ENCODE results near the gene CUBN.

CUBN gene

GRCh38 chr10:16999665-17000451 is 129.8 kb downstream of the CUBN start:
- no peak for DNase-seq
- Histone ChIP-seq H3K4me1 (ENCODE audit: control insufficient read depth, insufficient read depth, low read length, poor library complexity, severe bottlenecking) (peaks cover 32% of the 10 kb centered on the region), H3K4me3 (ENCODE audit: insufficient read depth, low read depth, low read length, poor library complexity, severe bottlenecking) (no peak overlapping the region), H3K9me3 (ENCODE audit: control insufficient read depth, low read length) (no peaks in the 10 kb centered on the region), H3K27ac (ENCODE audit: insufficient read depth, low read length, poor library complexity, severe bottlenecking) (no peak overlapping the region), H3K27me3 (replicated peaks; ENCODE audit: control insufficient read depth, insufficient read depth, low read length, poor library complexity, severe bottlenecking) (no peaks in the 10 kb centered on the region), H3K36me3 (ENCODE audit: control insufficient read depth, insufficient read depth, low read length) (no peaks in the 10 kb centered on the region)

GRCh38 chr10:16996530-16996964 is 133.1 kb downstream of the CUBN start:
- Histone ChIP-seq H3K36me3 (ENCODE audit: control insufficient read depth, insufficient read depth, low read length) (no peaks in the 10 kb centered on the region), H3K27me3 (replicated peaks; ENCODE audit: control insufficient read depth, insufficient read depth, low read length, poor library complexity, severe bottlenecking) (no peaks in the 10 kb centered on the region), H3K27ac (ENCODE audit: insufficient read depth, low read length, poor library complexity, severe bottlenecking) (no peak overlapping the region), H3K4me3 (ENCODE audit: insufficient read depth, low read depth, low read length, poor library complexity, severe bottlenecking) (no peak overlapping the region), H3K4me1 (ENCODE audit: control insufficient read depth, insufficient read depth, low read length, poor library complexity, severe bottlenecking) (peaks cover 13% of the 10 kb centered on the region), H3K9me3 (ENCODE audit: control insufficient read depth, low read length) (no peaks in the 10 kb centered on the region)
- no peak for DNase-seq

GRCh38 chr10:16995867-16996529 is 133.6 kb downstream of the CUBN start:
- Histone ChIP-seq H3K27ac (ENCODE audit: insufficient read depth, low read length, poor library complexity, severe bottlenecking) (peak overlapping the region; percentile 44), H3K27me3 (replicated peaks; ENCODE audit: control insufficient read depth, insufficient read depth, low read length, poor library complexity, severe bottlenecking) (no peaks in the 10 kb centered on the region), H3K4me1 (ENCODE audit: control insufficient read depth, insufficient read depth, low read length, poor library complexity, severe bottlenecking) (peaks cover 8% of the 10 kb centered on the region), H3K36me3 (ENCODE audit: control insufficient read depth, insufficient read depth, low read length) (no peaks in the 10 kb centered on the region), H3K4me3 (ENCODE audit: insufficient read depth, low read depth, low read length, poor library complexity, severe bottlenecking) (no peak overlapping the region), H3K9me3 (ENCODE audit: control insufficient read depth, low read length) (no peaks in the 10 kb centered on the region)
- DNase-seq, result no peak

GRCh38 chr10:16993186-16993585 is 136.4 kb downstream of the CUBN start:
- Histone ChIP-seq H3K9me3 (ENCODE audit: control insufficient read depth, low read length) (no peaks in the 10 kb centered on the region), H3K4me3 (ENCODE audit: insufficient read depth, low read depth, low read length, poor library complexity, severe bottlenecking) (no peak overlapping the region), H3K27ac (ENCODE audit: insufficient read depth, low read length, poor library complexity, severe bottlenecking) (no peak overlapping the region), H3K27me3 (replicated peaks; ENCODE audit: control insufficient read depth, insufficient read depth, low read length, poor library complexity, severe bottlenecking) (no peaks in the 10 kb centered on the region), H3K4me1 (ENCODE audit: control insufficient read depth, insufficient read depth, low read length, poor library complexity, severe bottlenecking) (peaks cover 8% of the 10 kb centered on the region), H3K36me3 (ENCODE audit: control insufficient read depth, insufficient read depth, low read length) (no peaks in the 10 kb centered on the region)
- DNase-seq, result no peak

GRCh38 chr10:16992611-16993119 is 136.9 kb downstream of the CUBN start:
- H3K9me3 ChIP-seq (ENCODE audit: control insufficient read depth, low read length), result no peaks in the 10 kb centered on the region
- DNase-seq, result no peak
- peaks cover 8% of the 10 kb centered on the region for H3K4me1 ChIP-seq (ENCODE audit: control insufficient read depth, insufficient read depth, low read length, poor library complexity, severe bottlenecking)
- H3K4me3 ChIP-seq (ENCODE audit: insufficient read depth, low read depth, low read length, poor library complexity, severe bottlenecking), result no peak overlapping the region
- no peaks in the 10 kb centered on the region for H3K27me3 ChIP-seq (replicated peaks; ENCODE audit: control insufficient read depth, insufficient read depth, low read length, poor library complexity, severe bottlenecking)
- no peak overlapping the region for H3K27ac ChIP-seq (ENCODE audit: insufficient read depth, low read length, poor library complexity, severe bottlenecking)
- H3K36me3 ChIP-seq (ENCODE audit: control insufficient read depth, insufficient read depth, low read length), result no peaks in the 10 kb centered on the region

GRCh38 chr10:16991011-16991410 is 138.6 kb downstream of the CUBN start:
- no peak overlapping the region for H3K4me3 ChIP-seq (ENCODE audit: insufficient read depth, low read depth, low read length, poor library complexity, severe bottlenecking)
- H3K4me1 ChIP-seq (ENCODE audit: control insufficient read depth, insufficient read depth, low read length, poor library complexity, severe bottlenecking), result peaks cover under 1% of the 10 kb centered on the region
- DNase-seq, result no peak
- H3K36me3 ChIP-seq (ENCODE audit: control insufficient read depth, insufficient read depth, low read length), result no peaks in the 10 kb centered on the region
- H3K27me3 ChIP-seq (replicated peaks; ENCODE audit: control insufficient read depth, insufficient read depth, low read length, poor library complexity, severe bottlenecking), result no peaks in the 10 kb centered on the region
- H3K9me3 ChIP-seq (ENCODE audit: control insufficient read depth, low read length), result no peaks in the 10 kb centered on the region
- H3K27ac ChIP-seq (ENCODE audit: insufficient read depth, low read length, poor library complexity, severe bottlenecking), result no peak overlapping the region

GRCh38 chr10:16989826-16990293 is 139.8 kb downstream of the CUBN start:
- Histone ChIP-seq H3K9me3 (ENCODE audit: control insufficient read depth, low read length) (no peaks in the 10 kb centered on the region), H3K4me1 (ENCODE audit: control insufficient read depth, insufficient read depth, low read length, poor library complexity, severe bottlenecking) (no peaks in the 10 kb centered on the region), H3K36me3 (ENCODE audit: control insufficient read depth, insufficient read depth, low read length) (no peaks in the 10 kb centered on the region), H3K27ac (ENCODE audit: insufficient read depth, low read length, poor library complexity, severe bottlenecking) (no peak overlapping the region), H3K4me3 (ENCODE audit: insufficient read depth, low read depth, low read length, poor library complexity, severe bottlenecking) (no peak overlapping the region), H3K27me3 (replicated peaks; ENCODE audit: control insufficient read depth, insufficient read depth, low read length, poor library complexity, severe bottlenecking) (no peaks in the 10 kb centered on the region)
- no peak for DNase-seq

- no peaks in the 10 kb centered on the region for H3K9me3 ChIP-seq (ENCODE audit: control insufficient read depth, low read length)
- no peaks in the 10 kb centered on the region for H3K27me3 ChIP-seq (replicated peaks; ENCODE audit: control insufficient read depth, insufficient read depth, low read length, poor library complexity, severe bottlenecking)
- H3K36me3 ChIP-seq (ENCODE audit: control insufficient read depth, insufficient read depth, low read length), result no peaks in the 10 kb centered on the region
- DNase-seq, result no peak
- H3K4me1 ChIP-seq (ENCODE audit: control insufficient read depth, insufficient read depth, low read length, poor library complexity, severe bottlenecking), result no peaks in the 10 kb centered on the region
- H3K27ac ChIP-seq (ENCODE audit: insufficient read depth, low read length, poor library complexity, severe bottlenecking), result no peak overlapping the region
- H3K4me3 ChIP-seq (ENCODE audit: insufficient read depth, low read depth, low read length, poor library complexity, severe bottlenecking), result no peak overlapping the region
Observed at GRCh38 chr10:16988900-16989299, 140.7 kb downstream of the CUBN start.

GRCh38 chr10:16987976-16988610 is 141.5 kb downstream of the CUBN start:
- Histone ChIP-seq H3K27ac (ENCODE audit: insufficient read depth, low read length, poor library complexity, severe bottlenecking) (no peak overlapping the region), H3K36me3 (ENCODE audit: control insufficient read depth, insufficient read depth, low read length) (no peaks in the 10 kb centered on the region), H3K4me3 (ENCODE audit: insufficient read depth, low read depth, low read length, poor library complexity, severe bottlenecking) (no peak overlapping the region), H3K4me1 (ENCODE audit: control insufficient read depth, insufficient read depth, low read length, poor library complexity, severe bottlenecking) (no peaks in the 10 kb centered on the region), H3K9me3 (ENCODE audit: control insufficient read depth, low read length) (no peaks in the 10 kb centered on the region), H3K27me3 (replicated peaks; ENCODE audit: control insufficient read depth, insufficient read depth, low read length, poor library complexity, severe bottlenecking) (no peaks in the 10 kb centered on the region)
- no peak for DNase-seq

- DNase-seq, result no peak
- Histone ChIP-seq H3K4me3 (ENCODE audit: insufficient read depth, low read depth, low read length, poor library complexity, severe bottlenecking) (no peak overlapping the region), H3K27ac (ENCODE audit: insufficient read depth, low read length, poor library complexity, severe bottlenecking) (no peak overlapping the region), H3K36me3 (ENCODE audit: control insufficient read depth, insufficient read depth, low read length) (no peaks in the 10 kb centered on the region), H3K4me1 (ENCODE audit: control insufficient read depth, insufficient read depth, low read length, poor library complexity, severe bottlenecking) (no peaks in the 10 kb centered on the region), H3K9me3 (ENCODE audit: control insufficient read depth, low read length) (no peaks in the 10 kb centered on the region), H3K27me3 (replicated peaks; ENCODE audit: control insufficient read depth, insufficient read depth, low read length, poor library complexity, severe bottlenecking) (no peaks in the 10 kb centered on the region)
Observed at GRCh38 chr10:16987206-16987621, 142.4 kb downstream of the CUBN start.

Measured in effector memory CD4-positive, alpha-beta T cell (primary cell).